H4 (cell line): Measurements from ENCODE around the gene MOB3A. TPM values are rescaled to one million over a fixed set of nuclear protein-coding genes. Genes with fewer than 3 reads are reported as not detected.

Experiments used
- DNase-seq: peaks from one replicate; pipeline ENCODE4 v3.0.0-alpha.2; 2015; ENCODE audit warnings: low spot score
- total RNA-seq: library from RNA; depleted of rRNA; stranded (reverse); fragments of >200 nt; shearing (Covaris generic); gene quantifications from 2 replicates; pipeline ENCODE4 v1.2.3, GENCODE V29; 2014

MOB3A gene
- total RNA-seq, 1 experiment from 2014 or later: 9.0 TPM

DNA sequence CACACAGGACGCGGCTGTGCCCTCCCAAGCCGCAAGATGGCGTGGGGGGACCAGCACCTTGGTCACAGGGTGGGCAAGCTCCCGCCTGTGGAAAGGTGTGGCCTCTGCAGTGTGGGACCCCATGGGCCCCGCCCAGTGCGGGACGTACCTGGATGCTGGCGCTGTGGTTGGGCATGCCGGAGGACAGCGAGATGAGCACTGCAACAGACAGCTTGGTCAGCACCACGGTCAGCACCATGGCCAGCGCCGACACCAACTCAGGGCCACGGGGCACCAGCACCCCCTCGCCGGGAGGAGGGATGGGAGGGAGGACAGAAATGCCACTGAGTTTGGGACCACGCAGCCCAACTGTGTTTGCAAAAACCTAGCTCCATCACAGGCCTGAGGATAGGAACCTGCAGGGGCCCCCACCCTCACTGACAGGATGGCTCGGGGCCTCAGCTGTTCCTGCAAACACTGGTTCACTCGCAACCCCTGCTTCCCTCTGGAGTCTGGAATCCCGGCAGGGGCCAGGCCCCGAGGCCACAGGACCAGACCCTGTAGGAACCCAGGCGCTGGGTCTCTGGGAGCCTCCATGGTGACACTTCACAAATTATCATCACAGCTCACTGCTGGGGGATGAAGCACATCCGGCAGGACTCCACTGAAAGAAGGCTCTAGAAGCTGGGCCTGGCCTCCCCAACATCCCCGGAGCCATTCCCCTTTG is 27.7 kb upstream of the MOB3A start:
- DNase-seq: no peak

DNA sequence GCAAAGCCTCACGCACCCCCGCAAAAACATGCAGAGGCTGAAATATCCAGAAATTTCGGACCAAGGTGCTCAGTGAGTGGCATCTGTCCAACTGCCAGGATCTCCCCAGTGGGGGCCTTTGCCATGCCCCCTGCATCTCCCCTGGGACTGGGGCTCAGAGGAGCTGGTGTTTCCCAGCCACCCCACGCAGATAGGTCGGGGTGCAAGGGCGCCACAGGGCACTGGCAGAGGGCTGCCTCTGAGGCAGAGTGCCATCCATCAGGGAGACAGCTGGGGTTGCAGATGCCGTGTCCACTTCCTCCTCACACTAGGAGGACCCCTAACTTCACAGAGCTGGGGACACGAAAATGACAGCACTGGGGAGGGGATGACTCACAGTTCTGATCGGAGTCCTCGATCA is 26.9 kb upstream of the MOB3A start:
- DNase-seq: no peak

DNA sequence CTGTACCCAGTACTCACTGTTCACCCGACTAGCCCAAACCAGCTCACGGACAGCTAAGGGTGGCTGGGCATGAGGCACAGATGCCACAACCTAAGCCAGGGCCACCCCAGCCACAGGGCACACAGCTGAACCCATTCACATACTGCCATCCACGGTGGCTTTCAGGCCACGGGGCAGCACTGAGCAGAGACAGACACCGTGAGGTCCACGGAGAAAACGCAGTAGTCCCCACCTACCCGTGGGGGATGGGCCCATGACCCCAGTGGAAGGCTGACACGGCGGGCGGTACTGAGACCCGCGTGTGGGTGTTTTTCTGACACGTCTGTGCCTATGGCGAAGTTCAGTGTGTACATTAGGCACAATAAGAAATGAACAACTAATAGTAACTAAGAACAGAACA is 26.1 kb upstream of the MOB3A start:
- DNase-seq: no peak

DNA sequence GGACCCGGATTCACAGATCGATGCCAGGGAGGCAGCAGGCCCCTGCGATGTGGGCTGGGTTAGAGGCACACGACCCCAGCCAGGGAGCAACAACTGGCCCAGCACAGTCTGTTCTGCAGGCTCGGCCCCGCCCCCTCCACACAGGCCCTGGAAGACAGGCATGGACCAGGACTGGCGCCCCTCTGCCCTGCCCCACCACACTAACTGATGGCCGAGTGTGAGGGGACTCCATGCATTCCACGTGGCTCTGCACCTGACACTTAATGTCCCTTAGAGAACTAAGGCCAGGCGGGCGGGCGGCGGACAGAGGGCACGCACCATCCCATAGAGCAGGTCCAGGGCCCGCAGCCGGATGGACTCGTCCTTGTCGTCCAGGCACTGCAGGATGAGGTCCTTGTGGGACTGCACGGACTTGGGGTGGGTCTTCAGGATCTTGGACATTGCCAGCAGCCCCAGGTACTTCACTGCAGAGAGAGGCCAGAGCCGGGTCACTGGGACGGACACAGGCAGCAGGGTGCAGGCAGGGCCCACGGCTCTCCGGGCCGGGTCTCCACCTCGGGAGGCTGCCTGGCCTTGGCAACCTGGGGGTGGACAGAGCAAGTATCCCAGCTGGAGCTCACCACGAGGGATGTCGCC is 25.4 kb upstream of the MOB3A start:
- DNase-seq: no peak

DNA sequence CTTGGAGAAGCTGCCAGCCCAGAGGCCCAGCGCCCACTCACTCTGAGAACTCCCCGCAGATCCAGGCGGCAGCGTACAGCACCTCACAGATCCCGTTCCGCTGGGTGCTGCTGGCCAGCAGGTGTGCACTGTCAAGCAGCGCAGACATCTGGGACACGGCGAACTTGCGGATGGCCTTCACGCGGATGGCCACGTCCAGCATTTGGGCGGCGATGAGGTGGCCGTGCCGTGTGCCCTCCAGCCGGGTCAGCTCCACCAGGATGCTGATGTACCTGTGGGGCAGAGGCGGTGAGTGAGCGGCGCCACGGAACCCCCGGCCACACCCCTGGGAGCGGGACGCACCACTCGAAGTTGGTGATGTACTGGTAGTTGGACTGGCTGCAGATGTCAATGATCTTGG is 24.7 kb upstream of the MOB3A start:
- DNase-seq: no peak

- DNase-seq: no peak
Observed at GRCh38 chr19:2119921-2120785, 24.0 kb upstream of the MOB3A start.

DNA sequence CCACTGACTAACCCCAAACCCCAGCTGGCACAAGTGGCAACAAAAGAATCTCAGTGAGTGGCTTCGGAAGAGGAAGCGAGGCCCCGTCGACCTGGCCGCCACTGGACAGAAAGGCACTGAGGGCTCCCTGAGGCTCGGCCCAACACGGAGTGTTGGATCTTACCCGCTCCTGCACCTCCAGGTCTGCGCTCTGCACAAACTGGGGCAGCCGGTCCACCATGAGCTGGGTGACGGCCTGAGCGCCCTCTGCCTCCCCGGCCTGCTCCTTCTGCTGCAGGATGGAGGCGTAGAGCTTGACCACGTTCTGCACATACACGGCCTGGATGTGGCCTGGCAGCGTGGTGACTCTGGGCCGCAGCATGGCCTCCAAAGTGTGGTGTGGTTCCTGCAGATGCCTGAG is 22.3 kb upstream of the MOB3A start:
- no peak for DNase-seq

DNA sequence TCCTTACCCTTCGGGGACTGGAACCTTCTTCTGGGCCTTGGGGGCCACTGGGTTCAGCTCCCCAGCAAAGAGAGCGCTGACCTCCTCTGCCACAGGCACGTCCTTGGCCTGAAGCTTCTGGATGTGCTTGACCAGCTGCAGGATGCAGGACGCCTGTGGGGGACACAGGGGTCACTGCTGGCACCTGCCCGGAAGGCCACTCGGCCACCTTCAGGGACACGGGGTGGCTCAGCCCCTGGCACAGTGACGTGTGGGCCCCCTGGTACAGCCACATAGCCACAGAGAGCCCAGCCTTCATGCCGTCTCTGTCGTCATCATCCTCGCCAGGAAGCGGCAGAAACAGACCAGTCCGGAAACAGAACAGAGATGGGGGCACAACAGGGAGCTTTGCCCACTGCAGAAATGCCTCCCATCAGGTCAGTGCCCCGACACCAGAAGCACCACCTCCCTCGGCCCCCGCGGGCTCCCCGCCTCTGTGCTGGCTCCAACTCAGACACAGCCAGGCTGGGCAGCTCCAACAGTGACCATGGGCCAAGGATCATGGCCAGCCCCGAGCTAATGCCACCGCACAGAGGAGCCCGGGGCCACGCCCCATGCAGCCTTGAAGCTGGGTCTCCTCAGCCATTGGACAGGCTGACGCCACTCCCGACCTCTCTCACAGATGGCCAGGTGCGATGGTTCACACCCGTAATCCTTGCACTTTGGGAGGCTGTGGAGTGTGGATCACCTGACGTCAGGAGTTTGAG is 21.3 kb upstream of the MOB3A start:
- DNase-seq: no peak

DNA sequence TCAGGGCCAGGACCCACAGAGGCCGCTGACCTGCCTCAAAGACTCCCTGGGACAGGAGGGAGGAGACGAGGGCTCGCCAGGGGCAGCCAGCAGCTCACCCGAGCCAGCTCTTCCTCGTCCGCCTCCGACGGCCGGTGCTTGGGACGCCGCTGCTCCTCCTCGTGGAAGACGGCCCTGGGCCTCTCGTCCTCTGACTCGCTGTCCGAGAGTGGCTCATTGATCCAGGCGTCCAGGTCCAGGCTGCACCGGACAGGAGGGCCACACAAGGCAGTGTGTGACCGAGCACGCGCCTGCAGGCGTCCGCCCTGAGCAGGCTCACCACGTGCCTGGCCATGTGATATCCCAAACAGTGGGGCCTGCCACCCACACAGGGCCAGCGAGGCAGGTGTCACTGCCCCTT is 20.4 kb upstream of the MOB3A start:
- DNase-seq: no peak

- no peak for DNase-seq
Observed at GRCh38 chr19:2115911-2116426, 19.8 kb upstream of the MOB3A start.

DNA sequence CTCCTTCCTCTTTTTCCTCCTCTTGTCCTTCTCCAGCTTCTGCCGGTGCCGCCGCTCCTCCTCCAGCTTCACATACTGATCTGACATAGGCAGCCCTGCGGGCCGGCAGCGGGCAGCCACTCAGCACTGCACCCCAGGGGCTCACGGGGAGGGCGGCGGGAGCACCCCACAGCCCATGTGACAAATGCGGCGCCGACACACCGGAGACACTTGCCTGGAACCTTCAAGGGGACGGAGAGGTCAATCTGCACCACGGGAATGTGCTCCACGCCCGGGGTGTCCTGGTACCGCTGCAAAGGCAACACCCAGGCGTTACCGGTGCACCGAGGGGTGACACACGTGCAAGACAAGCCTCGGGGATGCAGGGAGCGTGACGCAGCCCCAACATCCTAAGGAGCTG is 19.2 kb upstream of the MOB3A start:
- no peak for DNase-seq

GRCh38 chr19:2114821-2115220 is 18.7 kb upstream of the MOB3A start:
- DNase-seq: no peak

GRCh38 chr19:2114218-2114617 is 18.1 kb upstream of the MOB3A start:
- no peak for DNase-seq

- no peak for DNase-seq
Observed at GRCh38 chr19:2113439-2114211, 17.5 kb upstream of the MOB3A start.

- no peak for DNase-seq
Observed at GRCh38 chr19:2112516-2113320, 16.6 kb upstream of the MOB3A start.

DNA sequence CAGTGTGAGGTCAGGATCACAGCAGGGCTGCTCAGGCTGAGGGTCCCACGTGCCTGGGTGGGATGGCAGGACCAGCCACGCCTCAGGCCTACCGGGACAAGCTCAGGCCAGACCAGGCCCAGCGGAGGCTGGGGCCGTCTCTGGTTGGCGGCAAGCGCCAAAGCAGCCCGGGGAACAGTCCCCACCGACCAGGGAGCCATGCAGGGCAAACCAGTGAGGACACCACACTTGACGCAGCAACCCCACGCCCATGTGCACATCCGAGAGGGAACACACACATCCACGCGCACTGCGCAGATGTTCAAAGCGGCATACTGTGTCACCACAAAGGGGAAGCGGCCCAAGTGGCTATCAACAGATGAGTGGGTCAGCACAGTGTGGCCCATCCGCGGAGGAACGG is 15.8 kb upstream of the MOB3A start:
- no peak for DNase-seq

DNA sequence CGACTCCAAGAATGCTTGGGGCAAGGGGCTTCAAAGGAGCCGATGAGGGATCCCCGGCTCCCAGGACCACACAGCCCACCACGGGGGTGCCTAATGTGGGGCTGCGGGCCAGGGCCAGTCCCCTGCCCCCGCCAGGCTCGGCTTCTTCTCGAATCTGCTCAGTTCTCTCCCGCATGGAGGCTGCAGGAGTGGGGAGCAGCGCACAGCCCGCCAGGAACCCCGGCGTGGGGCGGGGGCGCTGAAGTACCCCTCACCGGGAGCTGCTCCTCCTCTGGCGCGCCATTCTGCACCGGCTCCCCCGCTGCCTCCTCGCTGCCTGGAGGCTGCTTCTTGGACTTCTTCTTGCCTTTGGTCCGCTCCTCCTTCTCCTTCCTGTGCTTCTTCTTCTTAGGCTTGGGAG is 15.3 kb upstream of the MOB3A start:
- DNase-seq: no peak

GRCh38 chr19:2110822-2111221 is 14.7 kb upstream of the MOB3A start:
- DNase-seq: no peak

- no peak for DNase-seq
Observed at GRCh38 chr19:2109046-2109864, 13.1 kb upstream of the MOB3A start.
